SK-N-SH (cell line): ENCODE measurements around the gene PSMA3. TPM values are rescaled to one million over a fixed set of nuclear protein-coding genes. Genes with fewer than 3 reads are reported as not detected.

Experiments
- CTCF ChIA-PET: fragments of 300-600, 350-600 bp; formaldehyde crosslinking; extraction: SDS; loops from one replicate; lab custom pipeline; 2021; lab: Yijun Ruan, JAX
- POLR2A ChIA-PET: fragments of 350-600 bp; sonication (Branson Sonifier 250); formaldehyde crosslinking; extraction: SDS; loops from one replicate; lab custom pipeline; 2020; ENCODE audit warnings: antibody characterized with exemption, inconsistent platforms; lab: Yijun Ruan, JAX
- DNase-seq: peaks from one replicate; pipeline ENCODE4 v3.0.0; 2012
- H2AFZ ChIP-seq: fragments of 200-600 bp; sonication (generic); 2 replicates; pipeline ENCODE4 v1.8.1; 2016; ENCODE audit warnings: antibody characterized with exemption, mild to moderate bottlenecking, low read depth
- H3F3A ChIP-seq: fragments of 200-600 bp; sonication (generic); replicated peaks from 2 replicates; pipeline ENCODE3; 2016; ENCODE audit warnings: antibody characterized with exemption, mild to moderate bottlenecking; ENCODE audit not compliant: insufficient read depth
- H3K27ac ChIP-seq, 2 experiments: fragments of 200-500 bp in 1 of 2; fragments of 200-600 bp in 1 of 2; sonication (Bioruptor generic) in 1 of 2; sonication (generic), shearing (Covaris generic) in 1 of 2; 2 replicates each; pipeline versions ENCODE4 v1.5.1 to v1.6.1; 2014 to 2016; ENCODE audit warnings: low read depth in 2 of 2, inconsistent platforms in 1 of 2, low read length in 1 of 2, mild to moderate bottlenecking in 1 of 2, mixed read lengths in 1 of 2
- H3K27me3 ChIP-seq: fragments of 200-600 bp; sonication (generic), shearing (Covaris generic); 2 replicates; pipeline ENCODE4 v1.6.1; 2016; ENCODE audit warnings: mixed run types; ENCODE audit not compliant: insufficient read depth
- H3K36me3 ChIP-seq, 2 experiments: fragments of 200-500 bp in 1 of 2; fragments of 200-600 bp in 1 of 2; sonication (Bioruptor generic) in 1 of 2; sonication (generic) in 1 of 2; replicated peaks in 1 of 2; 2 replicates each; pipeline versions ENCODE3 to v1.5.1; 2014 to 2016; ENCODE audit warnings: low read length in 1 of 2, mild to moderate bottlenecking in 1 of 2; ENCODE audit not compliant: insufficient read depth in 2 of 2, control insufficient read depth in 1 of 2
- H3K4me1 ChIP-seq, 2 experiments: fragments of 200-500 bp in 1 of 2; fragments of 200-600 bp in 1 of 2; sonication (Bioruptor generic) in 1 of 2; sonication (generic), shearing (Covaris generic) in 1 of 2; 2 replicates each; pipeline versions ENCODE4 v1.5.1 to v1.6.1; 2014 to 2016; ENCODE audit warnings: low read depth in 1 of 2, low read length in 1 of 2, mixed run types in 1 of 2; ENCODE audit not compliant: insufficient read depth in 2 of 2, control insufficient read depth in 1 of 2
- H3K4me2 ChIP-seq: fragments of 200-600 bp; sonication (generic), shearing (Covaris generic); 2 replicates; pipeline ENCODE4 v1.6.1; 2017; ENCODE audit warnings: mixed run types
- H3K4me3 ChIP-seq, 2 experiments: fragments of 200-500 bp in 1 of 2; fragments of 200-600 bp in 1 of 2; sonication (Bioruptor generic) in 1 of 2; sonication (generic), shearing (Covaris generic) in 1 of 2; 2 replicates each; pipeline versions ENCODE4 v1.5.1 to v1.8.1; 2014 to 2016; ENCODE audit warnings: low read depth in 2 of 2, inconsistent platforms in 1 of 2, low read length in 1 of 2, mild to moderate bottlenecking in 1 of 2, mixed read lengths in 1 of 2, moderate library complexity in 1 of 2
- H3K79me2 ChIP-seq: fragments of 200-600 bp; sonication (generic); 2 replicates; pipeline ENCODE4 v1.8.1; 2017; ENCODE audit warnings: mild to moderate bottlenecking; ENCODE audit not compliant: insufficient read depth
- H3K9ac ChIP-seq: fragments of 200-600 bp; sonication (generic); 2 replicates; pipeline ENCODE4 v1.6.1; 2017; ENCODE audit warnings: mixed run types
- H3K9me2 ChIP-seq: fragments of 200-600 bp; sonication (generic); 2 replicates; pipeline ENCODE4 v1.6.1; 2017; ENCODE audit warnings: mixed run types
- H3K9me3 ChIP-seq: fragments of 200-600 bp; sonication (generic); 2 replicates; pipeline ENCODE4 v1.6.1; 2017; ENCODE audit warnings: mixed run types, mild to moderate bottlenecking, moderate library complexity
- H4K20me1 ChIP-seq: fragments of 200-600 bp; sonication (generic); 2 replicates; pipeline ENCODE4 v1.6.1; 2017; ENCODE audit warnings: mild to moderate bottlenecking, mixed run types; ENCODE audit not compliant: insufficient read depth
- CTCF ChIP-seq: fragments of 200-600 bp; sonication (generic); IDR thresholded peaks from 2 replicates; pipeline ENCODE4 v1.6.1; 2017; ENCODE audit warnings: antibody characterized with exemption, mild to moderate bottlenecking, moderate library complexity
- ELF1 ChIP-seq: IDR thresholded peaks from 2 replicates; pipeline ENCODE4 v1.4.0; 2012
- EZH2phosphoT487 ChIP-seq: fragments of 200-600 bp; sonication (generic); IDR thresholded peaks from 2 replicates; pipeline ENCODE4 v1.6.1; 2017; ENCODE audit warnings: low read depth, mixed run types, mild to moderate bottlenecking, antibody characterized with exemption, moderate library complexity, borderline replicate concordance
- GABPA ChIP-seq: IDR thresholded peaks from 2 replicates; pipeline ENCODE4 v1.4.0; 2012; ENCODE audit warnings: low read depth, mild to moderate bottlenecking
- GATA2 ChIP-seq: sonication (generic); formaldehyde crosslinking; IDR thresholded peaks from 2 replicates; pipeline ENCODE4 v1.5.0; 2020; ENCODE audit warnings: mild to moderate bottlenecking, missing genetic modification reagents
- NFIC ChIP-seq: IDR thresholded peaks from 2 replicates; pipeline ENCODE4 v1.4.0; 2012; ENCODE audit warnings: borderline replicate concordance
- POLR2AphosphoS5 ChIP-seq: IDR thresholded peaks from 2 replicates; pipeline ENCODE4 v1.6.1; 2012; ENCODE audit warnings: low read depth, low read length
- RAD21 ChIP-seq: IDR thresholded peaks from 2 replicates; pipeline ENCODE4 v1.6.1; 2012; ENCODE audit warnings: mild to moderate bottlenecking, low read length
- RCOR1 ChIP-seq: fragments of 150-350 bp; IDR thresholded peaks from 2 replicates; pipeline ENCODE4 v1.6.1; 2017; ENCODE audit warnings: antibody characterized with exemption, low read length
- SMC3 ChIP-seq: IDR thresholded peaks from 2 replicates; pipeline ENCODE4 v1.6.1; 2012; ENCODE audit warnings: low read depth, low read length, improper control_type of control experiment
- TAF1 ChIP-seq: IDR thresholded peaks from 2 replicates; pipeline ENCODE4 v1.6.1; 2012; ENCODE audit warnings: low read depth, mild to moderate bottlenecking, low read length, moderate library complexity, borderline replicate concordance
- TCF12 ChIP-seq: IDR thresholded peaks from 2 replicates; pipeline ENCODE4 v1.4.0; 2012
- TEAD4 ChIP-seq: IDR thresholded peaks from 2 replicates; pipeline ENCODE4 v1.4.0; 2012; ENCODE audit warnings: mild to moderate bottlenecking, borderline replicate concordance; ENCODE audit not compliant: insufficient read depth
- YY1 ChIP-seq: IDR thresholded peaks from 2 replicates; pipeline ENCODE4 v1.4.0; 2012; ENCODE audit warnings: low read depth, mild to moderate bottlenecking
- ZBTB33 ChIP-seq: IDR thresholded peaks from 2 replicates; pipeline ENCODE4 v1.4.0; 2012; ENCODE audit warnings: low read depth, borderline replicate concordance
- WGBS: methylation state at CpG from one replicate; pipeline ENCODE4 v1.1.6; 2017; ENCODE audit warnings: low lambda C conversion rate; 5-methylcytosine and 5-hydroxymethylcytosine counted together
- polyA plus RNA-seq, 3 experiments: library from polyadenylated mRNA; depleted of rRNA; stranded (reverse); fragments of >200 nt; gene quantifications; 2 replicates each; pipeline ENCODE4 v1.2.3, GENCODE V29; 2012
- TF ChIP-seq, protein P1 (sequence below): IDR thresholded peaks from 2 replicates; pipeline ENCODE4 v1.4.0; 2012; ENCODE audit warnings: low read depth

PSMA3 gene
- polyA plus RNA-seq, 1 of the 3 experiments (the other 2 are of a cell fraction): 203 TPM

DNA sequence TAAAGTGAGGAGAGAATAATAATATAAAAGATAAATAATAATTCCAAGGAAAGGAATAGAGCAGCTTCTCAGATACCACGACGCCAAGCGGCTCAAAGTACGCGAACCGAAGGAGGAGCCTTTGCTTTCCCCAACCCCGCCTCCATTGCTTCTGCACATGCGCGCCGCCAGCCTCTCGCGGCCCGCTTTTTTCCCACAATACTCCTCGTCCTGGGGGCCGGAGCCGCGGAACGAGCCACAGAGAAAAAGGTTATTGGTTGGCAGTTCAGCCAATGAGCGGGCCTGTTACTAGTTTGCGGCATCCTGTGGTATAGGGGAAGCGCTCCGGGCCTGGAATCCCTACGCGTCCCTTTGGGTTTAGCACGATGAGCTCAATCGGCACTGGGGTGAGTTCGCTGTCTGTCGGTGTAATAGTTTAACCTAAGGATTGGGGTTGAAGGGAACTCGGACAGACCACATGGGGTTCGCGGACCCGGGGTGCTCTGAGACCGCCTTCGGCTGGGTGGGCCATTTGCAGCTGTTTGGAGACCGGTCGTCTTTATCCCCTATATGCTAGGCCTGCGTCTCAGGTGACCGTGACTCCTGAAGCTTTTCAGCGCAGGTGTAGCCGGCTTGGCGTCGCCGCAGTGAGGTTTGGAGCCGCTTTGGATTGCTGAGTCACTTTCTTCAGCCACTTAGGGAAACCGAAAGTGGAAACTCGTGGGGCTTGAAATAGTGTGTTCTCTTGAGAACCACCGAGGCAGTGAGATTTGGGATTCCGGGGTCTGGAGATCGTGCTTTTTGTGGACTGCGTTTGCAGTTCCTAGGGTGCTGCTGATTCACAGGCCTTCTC, at the start of gene PSMA3 (continued):
- TF ChIP-seq ZBTB33 (no peak), TAF1 (peak; percentile 88), TEAD4 (no peak), SMC3 (no peak), RCOR1 (peak; percentile 27; the same call in 1 of the 2 replicates), GABPA (no peak), CTCF (peak; percentile 14; the same call in 1 of the 2 replicates), YY1 (no peak)
- TF ChIP-seq, protein P1, sequence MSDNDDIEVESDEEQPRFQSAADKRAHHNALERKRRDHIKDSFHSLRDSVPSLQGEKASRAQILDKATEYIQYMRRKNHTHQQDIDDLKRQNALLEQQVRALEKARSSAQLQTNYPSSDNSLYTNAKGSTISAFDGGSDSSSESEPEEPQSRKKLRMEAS: peak; percentile 76

DNA sequence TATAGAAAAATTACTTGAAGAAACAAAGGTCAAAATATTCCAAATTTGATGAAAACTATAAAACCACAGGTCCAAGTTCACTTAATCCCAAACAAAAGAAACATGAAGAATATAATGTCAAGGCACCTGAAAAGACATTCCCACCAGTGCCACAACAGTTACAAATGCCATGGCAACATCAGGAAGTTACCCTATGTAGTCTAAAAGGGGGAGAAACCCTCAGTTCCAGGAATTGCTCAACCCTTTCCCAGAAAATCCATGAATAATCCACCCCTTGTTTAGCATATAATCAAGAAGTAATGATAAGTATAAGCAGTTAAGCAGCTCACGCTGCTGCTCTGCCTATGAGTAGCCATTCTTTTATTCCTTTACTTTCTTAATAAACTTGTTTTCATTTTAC, 48.4 kb upstream of the PSMA3 start:
- Histone ChIP-seq H4K20me1 (no peaks in the 10 kb centered on the region), H3K4me3 (no peak overlapping the region), H3K4me1 (peaks cover under 1 to 3% of the 10 kb centered on the region in 2 experiments; a peak in 2 of 4 replicates), H3F3A (no peaks in the 10 kb centered on the region), H3K4me2 (no peak overlapping the region), H3K27ac (no peak overlapping the region), H3K9me3 (no peaks in the 10 kb centered on the region), H3K27me3 (no peaks in the 10 kb centered on the region; the same call in 1 of the 2 replicates), H3K9ac (no peak overlapping the region), H3K36me3 (no peaks in the 10 kb centered on the region), H3K79me2 (peaks cover 11% of the 10 kb centered on the region), H3K9me2 (no peaks in the 10 kb centered on the region), H2AFZ (no peak overlapping the region)
- DNase-seq: no peak
- CTCF ChIA-PET: no interaction called here
- TF ChIP-seq, protein P1: no peak
- TF ChIP-seq GATA2 (CRISPR knock-in tag) (no peak), RCOR1 (no peak), TCF12 (no peak), RAD21 (no peak), NFIC (no peak), ZBTB33 (no peak), ELF1 (no peak), YY1 (no peak), POLR2AphosphoS5 (no peak), EZH2phosphoT487 (no peak)
- WGBS: 96% methylated on average over 1 of the region's 1 CpG
- POLR2A ChIA-PET: no interaction called here
